Breast epithelium (tissue), 4 donors: ENCODE measurements around the gene SLC35G2. TPM values are rescaled to one million over a fixed set of nuclear protein-coding genes. Genes with fewer than 3 reads are reported as not detected.

Source experiments
- DNase-seq, 2 donors: peaks; one replicate each; pipeline ENCODE4 v3.0.0-alpha.2; 2019; ENCODE audit warnings: low spot score in 2 of 2
- H3K27ac ChIP-seq, 2 donors: fragments of 200-600 bp; sonication (generic) in 1 of 2; one replicate each; pipeline ENCODE4 v1.5.1; 2016 to 2019; ENCODE audit warnings: mild to moderate bottlenecking in 1 of 2
- H3K27me3 ChIP-seq, 2 donors: fragments of 200-600 bp; sonication (generic) in 1 of 2; one replicate each; pipeline versions ENCODE4 v1.5.1 to v1.6.0; 2017 to 2019; ENCODE audit warnings: control low read depth in 1 of 2, mild to moderate bottlenecking in 1 of 2
- H3K36me3 ChIP-seq: fragments of 200-600 bp; one replicate; pipeline ENCODE4 v1.5.1; 2019
- H3K4me1 ChIP-seq, 2 donors: fragments of 200-600 bp; sonication (generic); one replicate each; pipeline ENCODE4 v1.5.1; 2016 to 2019; ENCODE audit warnings: control low read depth in 1 of 2
- H3K4me3 ChIP-seq, 3 donors: fragments of 200-600 bp; sonication (generic); 1 replicate in 2 of 3; 2 replicates in 1 of 3; pipeline ENCODE4 v1.5.1; 2016 to 2019; ENCODE audit warnings: mild to moderate bottlenecking in 3 of 3, moderate library complexity in 2 of 3
- H3K9me3 ChIP-seq, 2 donors: fragments of 200-600 bp; sonication (generic) in 1 of 2; one replicate each; pipeline ENCODE4 v1.5.1; 2016 to 2019; ENCODE audit warnings: control low read depth in 1 of 2
- POLR2A ChIP-seq: fragments of 450-650 bp; IDR thresholded peaks from one replicate; pipeline ENCODE4 v1.6.1; 2016; ENCODE audit warnings: antibody characterized with exemption, mild to moderate bottlenecking, moderate library complexity
- POLR2AphosphoS5 ChIP-seq, 3 donors: sonication (generic); formaldehyde crosslinking; IDR thresholded peaks; one replicate each; pipeline ENCODE4 v1.6.1; 2017; ENCODE audit warnings: antibody characterized with exemption in 3 of 3
- intact Hi-C: fragments of 100-400 bp; cut with DNase I; formaldehyde crosslinking; loops from one replicate; pipeline ENCODE4 v1.15.1; 2023; ENCODE audit warnings: low total_unique reads
- total RNA-seq, 3 donors: library from RNA; depleted of rRNA; stranded (reverse); fragments of >200 nt; gene quantifications; one replicate each; pipeline ENCODE4 v1.1.0, GENCODE V29; 2016
- TF ChIP-seq, protein P1 (sequence below), 3 donors: fragments of 450-650 bp; IDR thresholded peaks; one replicate each; pipeline ENCODE4 v1.5.1; 2016 to 2017; ENCODE audit warnings: antibody characterized with exemption in 3 of 3, mild to moderate bottlenecking in 3 of 3, moderate library complexity in 3 of 3

Gene SLC35G2
- total RNA-seq, 3 donors from 2014 or later: 6.0 to 9.5 (median 9.3) TPM

- Histone ChIP-seq H3K36me3 (no peaks in the 10 kb centered on the region), H3K27ac (no peak overlapping the region), H3K27me3 (no peaks in the 10 kb centered on the region), H3K4me1 (no peaks in the 10 kb centered on the region), H3K9me3 (peaks cover 19 to 28% of the 10 kb centered on the region in 2 donors), H3K4me3 (no peak overlapping the region)
- TF ChIP-seq POLR2AphosphoS5 (IDR thresholded peaks at IDR 0.05): no peak
- TF ChIP-seq, protein P1, sequence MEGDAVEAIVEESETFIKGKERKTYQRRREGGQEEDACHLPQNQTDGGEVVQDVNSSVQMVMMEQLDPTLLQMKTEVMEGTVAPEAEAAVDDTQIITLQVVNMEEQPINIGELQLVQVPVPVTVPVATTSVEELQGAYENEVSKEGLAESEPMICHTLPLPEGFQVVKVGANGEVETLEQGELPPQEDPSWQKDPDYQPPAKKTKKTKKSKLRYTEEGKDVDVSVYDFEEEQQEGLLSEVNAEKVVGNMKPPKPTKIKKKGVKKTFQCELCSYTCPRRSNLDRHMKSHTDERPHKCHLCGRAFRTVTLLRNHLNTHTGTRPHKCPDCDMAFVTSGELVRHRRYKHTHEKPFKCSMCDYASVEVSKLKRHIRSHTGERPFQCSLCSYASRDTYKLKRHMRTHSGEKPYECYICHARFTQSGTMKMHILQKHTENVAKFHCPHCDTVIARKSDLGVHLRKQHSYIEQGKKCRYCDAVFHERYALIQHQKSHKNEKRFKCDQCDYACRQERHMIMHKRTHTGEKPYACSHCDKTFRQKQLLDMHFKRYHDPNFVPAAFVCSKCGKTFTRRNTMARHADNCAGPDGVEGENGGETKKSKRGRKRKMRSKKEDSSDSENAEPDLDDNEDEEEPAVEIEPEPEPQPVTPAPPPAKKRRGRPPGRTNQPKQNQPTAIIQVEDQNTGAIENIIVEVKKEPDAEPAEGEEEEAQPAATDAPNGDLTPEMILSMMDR (IDR thresholded peaks at IDR 0.05): no peak
- no peak for TF ChIP-seq POLR2A
- no peak for DNase-seq
- intact Hi-C loops: no loop called here
Observed at GRCh38 chr3:136903899-136904298, 85.0 kb downstream of the SLC35G2 start.

GRCh38 chr3:136904746-136905145 is 85.8 kb downstream of the SLC35G2 start:
- Histone ChIP-seq H3K27ac (no peak overlapping the region), H3K4me1 (peaks cover 0 to 3% of the 10 kb centered on the region in 2 donors), H3K27me3 (no peaks in the 10 kb centered on the region), H3K4me3 (no peak overlapping the region), H3K36me3 (no peaks in the 10 kb centered on the region), H3K9me3 (peaks cover 19 to 28% of the 10 kb centered on the region in 2 donors)
- no peak for TF ChIP-seq POLR2AphosphoS5 (IDR thresholded peaks at IDR 0.05)
- TF ChIP-seq, protein P1 (IDR thresholded peaks at IDR 0.05): no peak
- no peak for TF ChIP-seq POLR2A
- intact Hi-C loops: no loop called here
- no peak for DNase-seq

Other genes starting within 250 kb of the SLC35G2 start
- 10 to 100 TPM; 54.4 to 83.7 (median 73.7) TPM for gene STAG1, start 66.7 kb upstream of the SLC35G2 start, total RNA-seq
- 10 to 100 TPM; 62.3 to 77.0 (median 75.5) TPM for gene NCK1, start 43.1 kb downstream of the SLC35G2 start, total RNA-seq
- gene IL20RB, start 138.9 kb downstream of the SLC35G2 start, total RNA-seq: 1 to 10 TPM; 1.6 to 2.2 (median 1.6) TPM